Measurements from ENCODE around the gene KAZN.

Gene KAZN

DNA sequence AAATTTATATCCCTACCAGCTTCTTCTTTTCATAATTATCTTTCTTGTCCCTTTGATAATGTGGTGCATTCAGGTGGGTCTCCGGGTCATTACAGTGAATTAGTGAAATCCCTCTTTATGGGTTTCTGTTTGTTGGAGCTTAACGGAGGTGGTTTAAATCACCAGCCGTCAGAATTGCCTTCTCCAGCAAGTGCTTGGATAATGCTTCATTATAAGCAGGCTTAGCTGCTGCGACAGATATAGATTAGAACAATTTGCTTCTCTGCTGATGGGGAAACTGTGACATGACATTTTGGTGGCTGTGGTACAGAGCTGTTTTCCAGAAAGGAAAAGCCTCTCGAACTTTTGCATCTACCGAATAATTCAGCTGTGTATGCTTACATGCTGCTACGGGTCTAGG is 56.9 kb downstream of the KAZN start:
- H3K9me3 ChIP-seq (ENCODE audit: control insufficient read depth, insufficient read depth, low read length), result no peaks in the 10 kb centered on the region
- H3K27me3 ChIP-seq (ENCODE audit: control insufficient read depth, low read length), result no peaks in the 10 kb centered on the region
- no peak overlapping the region for H3K27ac ChIP-seq (ENCODE audit: low read depth, low read length)
- no peaks in the 10 kb centered on the region for H3K36me3 ChIP-seq (ENCODE audit: control insufficient read depth, low read length)
- H3K4me1 ChIP-seq (ENCODE audit: control insufficient read depth, low read length), result peaks cover 26% of the 10 kb centered on the region
- TF ChIP-seq, protein P1, sequence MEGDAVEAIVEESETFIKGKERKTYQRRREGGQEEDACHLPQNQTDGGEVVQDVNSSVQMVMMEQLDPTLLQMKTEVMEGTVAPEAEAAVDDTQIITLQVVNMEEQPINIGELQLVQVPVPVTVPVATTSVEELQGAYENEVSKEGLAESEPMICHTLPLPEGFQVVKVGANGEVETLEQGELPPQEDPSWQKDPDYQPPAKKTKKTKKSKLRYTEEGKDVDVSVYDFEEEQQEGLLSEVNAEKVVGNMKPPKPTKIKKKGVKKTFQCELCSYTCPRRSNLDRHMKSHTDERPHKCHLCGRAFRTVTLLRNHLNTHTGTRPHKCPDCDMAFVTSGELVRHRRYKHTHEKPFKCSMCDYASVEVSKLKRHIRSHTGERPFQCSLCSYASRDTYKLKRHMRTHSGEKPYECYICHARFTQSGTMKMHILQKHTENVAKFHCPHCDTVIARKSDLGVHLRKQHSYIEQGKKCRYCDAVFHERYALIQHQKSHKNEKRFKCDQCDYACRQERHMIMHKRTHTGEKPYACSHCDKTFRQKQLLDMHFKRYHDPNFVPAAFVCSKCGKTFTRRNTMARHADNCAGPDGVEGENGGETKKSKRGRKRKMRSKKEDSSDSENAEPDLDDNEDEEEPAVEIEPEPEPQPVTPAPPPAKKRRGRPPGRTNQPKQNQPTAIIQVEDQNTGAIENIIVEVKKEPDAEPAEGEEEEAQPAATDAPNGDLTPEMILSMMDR (IDR thresholded peaks at IDR 0.05; ENCODE audit: low read depth, low read length, poor library complexity, severe bottlenecking), result no peak
- no peak for TF ChIP-seq EZH2phosphoT487 (IDR thresholded peaks at IDR 0.05; ENCODE audit: borderline replicate concordance, low read length)
- no peak overlapping the region for H3K4me3 ChIP-seq (ENCODE audit: low read length)
- no peaks in the 10 kb centered on the region for H4K20me1 ChIP-seq (ENCODE audit: control insufficient read depth, insufficient read depth, low read depth, low read length)
- H3F3A ChIP-seq (ENCODE audit: control insufficient read depth, insufficient read depth), result no peaks in the 10 kb centered on the region
- H3K9me2 ChIP-seq (replicated peaks; ENCODE audit: control insufficient read depth, low read length), result no peaks in the 10 kb centered on the region
- H3K4me2 ChIP-seq (ENCODE audit: low read length), result no peak overlapping the region
- H3K79me2 ChIP-seq (ENCODE audit: control insufficient read depth, low read length), result no peaks in the 10 kb centered on the region

DNA sequence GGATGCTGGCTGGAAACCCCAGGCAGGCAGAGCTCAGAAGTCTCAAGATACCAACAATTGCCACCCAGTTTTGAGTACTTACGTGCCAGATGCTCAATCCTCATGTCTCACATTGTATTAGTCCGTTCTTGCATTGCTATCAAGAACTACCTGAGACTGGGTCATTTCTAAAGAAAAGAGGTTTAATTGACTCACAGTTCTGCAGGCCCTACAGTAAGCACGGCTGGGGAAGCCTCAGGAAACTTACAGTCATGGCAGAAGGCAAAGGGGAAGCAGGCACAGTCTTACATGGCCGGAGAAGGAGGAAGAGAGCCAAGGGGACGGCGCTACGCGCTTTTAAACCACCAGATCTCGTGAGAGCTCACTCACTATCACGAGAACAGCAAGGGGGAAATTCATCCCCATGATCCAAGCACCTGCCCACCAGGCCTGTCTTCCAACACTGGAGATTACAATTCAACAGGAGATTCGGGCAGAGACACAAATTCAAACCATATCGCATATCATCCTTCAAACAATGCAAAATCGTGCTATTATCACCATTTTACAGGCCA is 58.0 kb downstream of the KAZN start:
- H3F3A ChIP-seq (ENCODE audit: control insufficient read depth, insufficient read depth), result peaks cover 3% of the 10 kb centered on the region
- no peaks in the 10 kb centered on the region for H3K79me2 ChIP-seq (ENCODE audit: control insufficient read depth, low read length)
- H3K36me3 ChIP-seq (ENCODE audit: control insufficient read depth, low read length), result no peaks in the 10 kb centered on the region
- no peak overlapping the region for H3K27ac ChIP-seq (ENCODE audit: low read depth, low read length)
- no peak overlapping the region for H3K4me2 ChIP-seq (ENCODE audit: low read length)
- no peaks in the 10 kb centered on the region for H3K27me3 ChIP-seq (ENCODE audit: control insufficient read depth, low read length)
- H3K9me3 ChIP-seq (ENCODE audit: control insufficient read depth, insufficient read depth, low read length), result no peaks in the 10 kb centered on the region
- TF ChIP-seq, protein P1 (IDR thresholded peaks at IDR 0.05; ENCODE audit: low read depth, low read length, poor library complexity, severe bottlenecking), result no peak
- no peak for TF ChIP-seq EZH2phosphoT487 (IDR thresholded peaks at IDR 0.05; ENCODE audit: borderline replicate concordance, low read length)
- peaks cover 30% of the 10 kb centered on the region for H3K4me1 ChIP-seq (ENCODE audit: control insufficient read depth, low read length)
- H3K9me2 ChIP-seq (replicated peaks; ENCODE audit: control insufficient read depth, low read length), result no peaks in the 10 kb centered on the region
- H3K4me3 ChIP-seq (ENCODE audit: low read length), result no peak overlapping the region
- H4K20me1 ChIP-seq (ENCODE audit: control insufficient read depth, insufficient read depth, low read depth, low read length), result no peaks in the 10 kb centered on the region

DNA sequence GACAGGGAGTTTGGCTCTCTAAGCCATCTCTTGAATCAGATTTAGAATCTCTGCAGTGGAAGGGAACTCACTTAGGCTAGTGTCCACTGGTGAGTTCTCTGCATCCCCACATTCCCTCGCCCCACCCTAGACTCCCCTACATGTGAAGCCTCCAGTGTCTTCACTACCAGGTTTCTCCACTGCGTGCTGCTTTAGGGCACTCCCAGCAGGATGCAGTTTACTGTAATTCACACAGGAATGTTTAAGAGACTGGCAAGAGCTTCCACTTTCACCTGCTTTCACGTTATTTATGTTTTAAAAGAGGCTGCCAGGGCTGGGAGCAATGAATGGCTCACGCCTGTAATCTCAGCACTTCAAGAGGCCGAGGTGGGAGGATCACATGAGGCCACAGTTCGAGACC is 60.2 kb downstream of the KAZN start:
- Histone ChIP-seq H3K4me3 (ENCODE audit: low read length) (no peak overlapping the region), H3K36me3 (ENCODE audit: control insufficient read depth, low read length) (no peaks in the 10 kb centered on the region), H3K27me3 (ENCODE audit: control insufficient read depth, low read length) (no peaks in the 10 kb centered on the region), H3K9me3 (ENCODE audit: control insufficient read depth, insufficient read depth, low read length) (no peaks in the 10 kb centered on the region), H4K20me1 (ENCODE audit: control insufficient read depth, insufficient read depth, low read depth, low read length) (no peaks in the 10 kb centered on the region), H3F3A (ENCODE audit: control insufficient read depth, insufficient read depth) (peaks cover 3% of the 10 kb centered on the region), H3K27ac (ENCODE audit: low read depth, low read length) (no peak overlapping the region), H3K9me2 (replicated peaks; ENCODE audit: control insufficient read depth, low read length) (no peaks in the 10 kb centered on the region), H3K4me1 (ENCODE audit: control insufficient read depth, low read length) (peaks cover 48% of the 10 kb centered on the region), H3K4me2 (ENCODE audit: low read length) (no peak overlapping the region), H3K79me2 (ENCODE audit: control insufficient read depth, low read length) (no peaks in the 10 kb centered on the region)
- TF ChIP-seq EZH2phosphoT487 (IDR thresholded peaks at IDR 0.05; ENCODE audit: borderline replicate concordance, low read length), result no peak
- TF ChIP-seq, protein P1 (IDR thresholded peaks at IDR 0.05; ENCODE audit: low read depth, low read length, poor library complexity, severe bottlenecking), result no peak
